Adipocyte (in vitro differentiated cells): ENCODE data around the gene FBN2.
A peak's percentile ranks its signal among the peaks of the same experiment; 100 is the strongest.

ENCODE experiments used
- DNase-seq: peaks from one replicate; pipeline ENCODE4 v3.0.0-alpha.2; 2015; ENCODE audit warnings: low read depth
- H3K27me3 ChIP-seq: replicated peaks from 2 replicates; pipeline ENCODE4 v1.7.0; 2013; ENCODE audit warnings: mild to moderate bottlenecking, low read length, moderate library complexity; ENCODE audit not compliant: control insufficient read depth, insufficient read depth
- H3K36me3 ChIP-seq: 2 replicates; pipeline ENCODE4 v1.7.0; 2013; ENCODE audit warnings: low read length, mild to moderate bottlenecking, moderate library complexity; ENCODE audit not compliant: control insufficient read depth, insufficient read depth, severe bottlenecking
- H3K4me1 ChIP-seq: 2 replicates; pipeline ENCODE4 v1.7.0; 2013; ENCODE audit warnings: mild to moderate bottlenecking, low read length, moderate library complexity; ENCODE audit not compliant: control insufficient read depth, insufficient read depth
- H3K4me3 ChIP-seq: 2 replicates; pipeline ENCODE4 v1.7.0; 2013; ENCODE audit warnings: mild to moderate bottlenecking, low read length, moderate library complexity
- H3K9ac ChIP-seq: 2 replicates; pipeline ENCODE4 v1.7.0; 2013; ENCODE audit warnings: mild to moderate bottlenecking, low read length, moderate library complexity
- H3K9me3 ChIP-seq: 2 replicates; pipeline ENCODE4 v1.7.0; 2013; ENCODE audit warnings: mild to moderate bottlenecking, low read length, moderate library complexity; ENCODE audit not compliant: control insufficient read depth

Gene FBN2

GRCh38 chr5:128551476-128551875, 13.4 kb upstream of the FBN2 start:
- H3K9ac ChIP-seq: no peak overlapping the region
- no peak for DNase-seq
- no peaks in the 10 kb centered on the region for H3K4me1 ChIP-seq
- H3K27me3 ChIP-seq: no peaks in the 10 kb centered on the region
- H3K9me3 ChIP-seq: peaks cover 9% of the 10 kb centered on the region
- no peak overlapping the region for H3K4me3 ChIP-seq
- no peaks in the 10 kb centered on the region for H3K36me3 ChIP-seq

GRCh38 chr5:128549496-128549895, 11.5 kb upstream of the FBN2 start:
- Histone ChIP-seq H3K27me3 (no peaks in the 10 kb centered on the region), H3K4me1 (no peaks in the 10 kb centered on the region), H3K9ac (no peak overlapping the region), H3K36me3 (no peaks in the 10 kb centered on the region), H3K9me3 (peaks cover 20% of the 10 kb centered on the region), H3K4me3 (no peak overlapping the region)
- no peak for DNase-seq

- H3K36me3 ChIP-seq: no peaks in the 10 kb centered on the region
- H3K9ac ChIP-seq: no peak overlapping the region
- H3K27me3 ChIP-seq: no peaks in the 10 kb centered on the region
- H3K9me3 ChIP-seq: peaks cover 18% of the 10 kb centered on the region
- no peak for DNase-seq
- no peaks in the 10 kb centered on the region for H3K4me1 ChIP-seq
- H3K4me3 ChIP-seq: no peak overlapping the region
These were observed 8.7 kb upstream of the FBN2 start for GRCh38 chr5:128546658-128547281.

- Histone ChIP-seq H3K4me1 (no peaks in the 10 kb centered on the region), H3K4me3 (no peak overlapping the region), H3K9ac (no peak overlapping the region), H3K9me3 (peaks cover 18% of the 10 kb centered on the region), H3K36me3 (no peaks in the 10 kb centered on the region), H3K27me3 (no peaks in the 10 kb centered on the region)
- DNase-seq: no peak
These were observed 3.3 kb upstream of the FBN2 start for GRCh38 chr5:128541385-128541784.

- peak; percentile 79 for DNase-seq
- peaks cover 3% of the 10 kb centered on the region for H3K9me3 ChIP-seq
- H3K4me1 ChIP-seq: no peaks in the 10 kb centered on the region
- peak overlapping the region; percentile 86 for H3K4me3 ChIP-seq
- H3K36me3 ChIP-seq: peaks cover 21% of the 10 kb centered on the region
- no peaks in the 10 kb centered on the region for H3K27me3 ChIP-seq
- peak overlapping the region; percentile 90 for H3K9ac ChIP-seq
These were observed 989 bp upstream of the FBN2 start for GRCh38 chr5:128539038-128539429.

GRCh38 chr5:128538250-128539037, 399 bp upstream of the FBN2 start:
- peak; percentile 99 for DNase-seq

GRCh38 chr5:128537221-128537999, 635 bp downstream of the FBN2 start:
- H3K36me3 ChIP-seq: peaks cover 38% of the 10 kb centered on the region
- peaks cover 8% of the 10 kb centered on the region for H3K4me1 ChIP-seq
- DNase-seq: peak; percentile 86
- H3K4me3 ChIP-seq: peak overlapping the region; percentile 86
- H3K27me3 ChIP-seq: no peaks in the 10 kb centered on the region
- H3K9ac ChIP-seq: peak overlapping the region; percentile 96
- H3K9me3 ChIP-seq: no peaks in the 10 kb centered on the region

More at GRCh38 chr5:128538250-128539037, 399 bp upstream of the FBN2 start:
- Histone ChIP-seq H3K27me3 (no peaks in the 10 kb centered on the region), H3K4me3 (peak overlapping the region; percentile 86), H3K9me3 (no peaks in the 10 kb centered on the region), H3K4me1 (no peaks in the 10 kb centered on the region), H3K36me3 (peaks cover 27% of the 10 kb centered on the region), H3K9ac (peak overlapping the region; percentile 96)

- peak overlapping the region; percentile 86 for H3K4me3 ChIP-seq
- H3K27me3 ChIP-seq: no peaks in the 10 kb centered on the region
- peak; percentile 58 for DNase-seq
- peak overlapping the region; percentile 96 for H3K9ac ChIP-seq
- no peaks in the 10 kb centered on the region for H3K9me3 ChIP-seq
- H3K4me1 ChIP-seq: peaks cover 13% of the 10 kb centered on the region
- peaks cover 46% of the 10 kb centered on the region for H3K36me3 ChIP-seq
These were observed 1.5 kb downstream of the FBN2 start for GRCh38 chr5:128536254-128537220.

- no peaks in the 10 kb centered on the region for H3K27me3 ChIP-seq
- peak overlapping the region; percentile 96 for H3K9ac ChIP-seq
- H3K4me3 ChIP-seq: peak overlapping the region; percentile 86
- peaks cover 59% of the 10 kb centered on the region for H3K36me3 ChIP-seq
- peak; percentile 36 for DNase-seq
- H3K9me3 ChIP-seq: no peaks in the 10 kb centered on the region
- H3K4me1 ChIP-seq: peaks cover 15% of the 10 kb centered on the region
These were observed 2.8 kb downstream of the FBN2 start for GRCh38 chr5:128535251-128535650.

- H3K9ac ChIP-seq: peak overlapping the region; percentile 96
- H3K9me3 ChIP-seq: no peaks in the 10 kb centered on the region
- H3K4me1 ChIP-seq: peaks cover 21% of the 10 kb centered on the region
- H3K27me3 ChIP-seq: no peaks in the 10 kb centered on the region
- H3K4me3 ChIP-seq: peak overlapping the region; percentile 86
- peaks cover 64% of the 10 kb centered on the region for H3K36me3 ChIP-seq
- peak; percentile 80 for DNase-seq
These were observed 3.3 kb downstream of the FBN2 start for GRCh38 chr5:128534726-128535125.
